Activated naive CD4-positive, alpha-beta T cell treated with anti-CD3 and anti-CD28 coated beads for 36 hours (primary cell): ENCODE results near the gene KCNMA1. TPM values are rescaled to one million over a fixed set of nuclear protein-coding genes. Genes with fewer than 3 reads are reported as not detected.

Source experiments
- CTCF ChIA-PET: fragments of 350-600 bp; sonication (Branson Sonifier 250); formaldehyde crosslinking; loops from one replicate; lab custom pipeline; 2021; ENCODE audit warnings: antibody characterized with exemption; lab: Charles Lee
- DNase-seq: peaks from one replicate; pipeline ENCODE4 v3.0.0-alpha.2; 2020
- H3K27ac Mint-ChIP-seq: one replicate; pipeline ENCODE4 v1.8.0; 2021; ENCODE audit warnings: mild to moderate bottlenecking, mixed read lengths
- H3K27me3 Mint-ChIP-seq: one replicate; pipeline ENCODE4 v1.8.0; 2021; ENCODE audit warnings: low read depth, mixed read lengths
- H3K36me3 Mint-ChIP-seq: one replicate; pipeline ENCODE4 v1.8.0; 2021; ENCODE audit warnings: low read depth, mixed read lengths
- H3K4me1 Mint-ChIP-seq: one replicate; pipeline ENCODE4 v1.8.0; 2021; ENCODE audit warnings: low read depth, mixed read lengths
- H3K4me3 Mint-ChIP-seq: one replicate; pipeline ENCODE4 v1.8.0; 2021; ENCODE audit warnings: mild to moderate bottlenecking, moderate library complexity, mixed read lengths
- H3K9me3 Mint-ChIP-seq: one replicate; pipeline ENCODE4 v1.8.0; 2021; ENCODE audit warnings: mixed read lengths
- intact Hi-C: fragments of 100-400 bp; cut with micrococcal nuclease; formaldehyde crosslinking; loops from one replicate; pipeline ENCODE4 v1.15.1; 2023
- total RNA-seq, 2 experiments: library from RNA; stranded (reverse); gene quantifications; one replicate each; pipeline ENCODE4 v1.2.3, GENCODE V29; 2021

KCNMA1 gene
- total RNA-seq, 2 experiments from 2014 or later = not detected

- no peak for DNase-seq
- Mint-ChIP-seq H3K27me3 (peaks cover 17% of the 10 kb centered on the region), H3K36me3 (no peaks in the 10 kb centered on the region), H3K4me3 (no peak overlapping the region), H3K4me1 (no peaks in the 10 kb centered on the region), H3K9me3 (no peaks in the 10 kb centered on the region), H3K27ac (no peak overlapping the region)
- intact Hi-C loops = no loop called here
- CTCF ChIA-PET = interaction anchor here (1.2 kb wide), 1 partner anchor 31 kb away, joined by 3 read pairs; no protein-coding TSS in a partner anchor
Observed at GRCh38 chr10:77673515-77674140, 36.0 kb upstream of the KCNMA1 start.

- DNase-seq = no peak
- Mint-ChIP-seq H3K9me3 (no peaks in the 10 kb centered on the region), H3K36me3 (no peaks in the 10 kb centered on the region), H3K27me3 (peaks cover 17% of the 10 kb centered on the region), H3K27ac (no peak overlapping the region), H3K4me1 (no peaks in the 10 kb centered on the region), H3K4me3 (no peak overlapping the region)
- CTCF ChIA-PET = interaction anchor here (1.2 kb wide), 1 partner anchor 31 kb away, joined by 3 read pairs; no protein-coding TSS in a partner anchor
- intact Hi-C loops = no loop called here
Observed at GRCh38 chr10:77673101-77673500, 35.5 kb upstream of the KCNMA1 start.

GRCh38 chr10:77671594-77672252 lies 34.1 kb upstream of the KCNMA1 start:
- intact Hi-C loops = no loop called here
- Mint-ChIP-seq H3K27me3 (peaks cover 16% of the 10 kb centered on the region), H3K4me1 (no peaks in the 10 kb centered on the region), H3K27ac (no peak overlapping the region), H3K9me3 (no peaks in the 10 kb centered on the region), H3K36me3 (no peaks in the 10 kb centered on the region), H3K4me3 (no peak overlapping the region)
- no peak for DNase-seq
- CTCF ChIA-PET = no interaction called here

GRCh38 chr10:77670817-77671443 lies 33.3 kb upstream of the KCNMA1 start:
- CTCF ChIA-PET = no interaction called here
- intact Hi-C loops = no loop called here
- Mint-ChIP-seq H3K4me3 (no peak overlapping the region), H3K9me3 (no peaks in the 10 kb centered on the region), H3K27me3 (peaks cover 16% of the 10 kb centered on the region), H3K27ac (no peak overlapping the region), H3K4me1 (no peaks in the 10 kb centered on the region), H3K36me3 (no peaks in the 10 kb centered on the region)
- no peak for DNase-seq

GRCh38 chr10:77669892-77670291 lies 32.3 kb upstream of the KCNMA1 start:
- CTCF ChIA-PET = interaction anchor here (1.0 kb wide), 1 partner anchor 42 kb away, joined by 4 read pairs; no protein-coding TSS in a partner anchor
- DNase-seq = no peak
- Mint-ChIP-seq H3K4me1 (no peaks in the 10 kb centered on the region), H3K27me3 (peaks cover 16% of the 10 kb centered on the region), H3K9me3 (no peaks in the 10 kb centered on the region), H3K4me3 (no peak overlapping the region), H3K36me3 (no peaks in the 10 kb centered on the region), H3K27ac (no peak overlapping the region)
- intact Hi-C loops = no loop called here

- Mint-ChIP-seq H3K27ac (no peak overlapping the region), H3K4me1 (no peaks in the 10 kb centered on the region), H3K27me3 (peaks cover 17% of the 10 kb centered on the region), H3K9me3 (no peaks in the 10 kb centered on the region), H3K4me3 (no peak overlapping the region), H3K36me3 (no peaks in the 10 kb centered on the region)
- CTCF ChIA-PET = interaction anchor here (1.0 kb wide), 1 partner anchor 24 kb away, joined by 3 read pairs; no protein-coding TSS in a partner anchor
- intact Hi-C loops = no loop called here
- no peak for DNase-seq
Observed at GRCh38 chr10:77667426-77668324, 30.1 kb upstream of the KCNMA1 start.

GRCh38 chr10:77666821-77667220 lies 29.2 kb upstream of the KCNMA1 start:
- no peak overlapping the region for H3K4me3 Mint-ChIP-seq
- intact Hi-C loops = no loop called here
- no peak for DNase-seq
- H3K9me3 Mint-ChIP-seq = no peaks in the 10 kb centered on the region
- peaks cover 13% of the 10 kb centered on the region for H3K27me3 Mint-ChIP-seq
- no peak overlapping the region for H3K27ac Mint-ChIP-seq
- CTCF ChIA-PET = interaction anchor here (1.0 kb wide), 1 partner anchor 23 kb away, joined by 3 read pairs; no protein-coding TSS in a partner anchor
- H3K36me3 Mint-ChIP-seq = no peaks in the 10 kb centered on the region
- H3K4me1 Mint-ChIP-seq = no peaks in the 10 kb centered on the region

GRCh38 chr10:77664696-77665095 lies 27.1 kb upstream of the KCNMA1 start:
- peaks cover 2% of the 10 kb centered on the region for H3K9me3 Mint-ChIP-seq
- peaks cover 10% of the 10 kb centered on the region for H3K27me3 Mint-ChIP-seq
- CTCF ChIA-PET = interaction anchor here (0.7 kb wide), 1 partner anchor 22 kb away, joined by 3 read pairs; no protein-coding TSS in a partner anchor
- H3K4me1 Mint-ChIP-seq = no peaks in the 10 kb centered on the region
- no peak overlapping the region for H3K4me3 Mint-ChIP-seq
- no peak for DNase-seq
- intact Hi-C loops = no loop called here
- H3K27ac Mint-ChIP-seq = no peak overlapping the region
- no peaks in the 10 kb centered on the region for H3K36me3 Mint-ChIP-seq

GRCh38 chr10:77664008-77664407 lies 26.4 kb upstream of the KCNMA1 start:
- H3K4me3 Mint-ChIP-seq = no peak overlapping the region
- intact Hi-C loops = no loop called here
- H3K27ac Mint-ChIP-seq = no peak overlapping the region
- H3K36me3 Mint-ChIP-seq = no peaks in the 10 kb centered on the region
- no peak for DNase-seq
- H3K9me3 Mint-ChIP-seq = peaks cover 5% of the 10 kb centered on the region
- H3K27me3 Mint-ChIP-seq = peaks cover 10% of the 10 kb centered on the region
- CTCF ChIA-PET = interaction anchor here (0.7 kb wide), 1 partner anchor 21 kb away, joined by 3 read pairs; no protein-coding TSS in a partner anchor
- H3K4me1 Mint-ChIP-seq = no peaks in the 10 kb centered on the region

GRCh38 chr10:77661674-77662073 lies 24.1 kb upstream of the KCNMA1 start:
- Mint-ChIP-seq H3K4me3 (no peak overlapping the region), H3K27ac (no peak overlapping the region), H3K4me1 (no peaks in the 10 kb centered on the region), H3K36me3 (no peaks in the 10 kb centered on the region), H3K27me3 (peaks cover 8% of the 10 kb centered on the region), H3K9me3 (peaks cover 8% of the 10 kb centered on the region)
- intact Hi-C loops = no loop called here
- no peak for DNase-seq
- CTCF ChIA-PET = interaction anchor here (0.5 kb wide), 1 partner anchor 475 kb away, joined by 3 read pairs; no protein-coding TSS in a partner anchor

GRCh38 chr10:77661100-77661499 lies 23.5 kb upstream of the KCNMA1 start:
- Mint-ChIP-seq H3K36me3 (no peaks in the 10 kb centered on the region), H3K4me1 (no peaks in the 10 kb centered on the region), H3K4me3 (no peak overlapping the region), H3K9me3 (peaks cover 8% of the 10 kb centered on the region), H3K27me3 (peaks cover 14% of the 10 kb centered on the region), H3K27ac (no peak overlapping the region)
- CTCF ChIA-PET = no interaction called here
- intact Hi-C loops = no loop called here
- DNase-seq = no peak
